Thymus (tissue), 11 donors: ENCODE data around the gene PROC. TPM values are rescaled to one million over a fixed set of nuclear protein-coding genes. Genes with fewer than 3 reads are reported as not detected.
A peak's percentile ranks its signal among the peaks of the same experiment; 100 is the strongest.

ENCODE experiments used
- DNase-seq, 9 donors: peaks; one replicate each; pipeline ENCODE4 v3.0.0-alpha.2; 2013; ENCODE audit warnings: low spot score in 9 of 9, low read depth in 6 of 9, missing footprints in 1 of 9
- H3K27ac ChIP-seq, 2 donors: one replicate each; pipeline ENCODE4 v1.5.1; 2013; ENCODE audit warnings: control low read depth in 1 of 2, low read depth in 1 of 2, low read length in 1 of 2, mild to moderate bottlenecking in 1 of 2, moderate library complexity in 1 of 2
- H3K27me3 ChIP-seq, 2 donors: one replicate each; pipeline ENCODE4 v1.5.1; 2013; ENCODE audit warnings: low read length in 1 of 2; ENCODE audit not compliant: control insufficient read depth in 2 of 2, insufficient read depth in 1 of 2
- H3K36me3 ChIP-seq, 2 donors: one replicate each; pipeline ENCODE4 v1.5.1; 2013; ENCODE audit warnings: low read length in 1 of 2, mild to moderate bottlenecking in 1 of 2, moderate library complexity in 1 of 2; ENCODE audit not compliant: control insufficient read depth in 2 of 2, insufficient read depth in 2 of 2
- H3K4me1 ChIP-seq, 2 donors: one replicate each; pipeline ENCODE4 v1.5.1; 2013; ENCODE audit warnings: low read length in 2 of 2; ENCODE audit not compliant: control insufficient read depth in 2 of 2, insufficient read depth in 2 of 2
- H3K4me3 ChIP-seq, 2 donors: one replicate each; pipeline ENCODE4 v1.5.1; 2013; ENCODE audit warnings: low read length in 2 of 2, control low read depth in 1 of 2, mild to moderate bottlenecking in 1 of 2
- H3K9me3 ChIP-seq, 2 donors: one replicate each; pipeline ENCODE4 v1.5.1; 2013; ENCODE audit warnings: low read length in 1 of 2, mild to moderate bottlenecking in 1 of 2; ENCODE audit not compliant: control insufficient read depth in 2 of 2, insufficient read depth in 1 of 2
- WGBS: extraction: QIAGEN DNeasy Blood & Tissue Kit; methylation state at CpG from one replicate; pipeline ENCODE4 v1.1.7; 2013; 5-methylcytosine and 5-hydroxymethylcytosine counted together
- polyA plus RNA-seq: library from polyadenylated mRNA; stranded (reverse); fragments of 200-250 nt; gene quantifications from one replicate; pipeline ENCODE4 v1.2.3, GENCODE V29; 2013
- total RNA-seq: library from RNA; stranded (reverse); fragments of 120-200 nt; gene quantifications from one replicate; pipeline ENCODE4 v1.2.4, GENCODE V29; 2013
- donor health status: healthy.

The PROC gene
- total and polyA plus RNA-seq, 2 donors, result 0.71 to 2.5 TPM

DNA sequence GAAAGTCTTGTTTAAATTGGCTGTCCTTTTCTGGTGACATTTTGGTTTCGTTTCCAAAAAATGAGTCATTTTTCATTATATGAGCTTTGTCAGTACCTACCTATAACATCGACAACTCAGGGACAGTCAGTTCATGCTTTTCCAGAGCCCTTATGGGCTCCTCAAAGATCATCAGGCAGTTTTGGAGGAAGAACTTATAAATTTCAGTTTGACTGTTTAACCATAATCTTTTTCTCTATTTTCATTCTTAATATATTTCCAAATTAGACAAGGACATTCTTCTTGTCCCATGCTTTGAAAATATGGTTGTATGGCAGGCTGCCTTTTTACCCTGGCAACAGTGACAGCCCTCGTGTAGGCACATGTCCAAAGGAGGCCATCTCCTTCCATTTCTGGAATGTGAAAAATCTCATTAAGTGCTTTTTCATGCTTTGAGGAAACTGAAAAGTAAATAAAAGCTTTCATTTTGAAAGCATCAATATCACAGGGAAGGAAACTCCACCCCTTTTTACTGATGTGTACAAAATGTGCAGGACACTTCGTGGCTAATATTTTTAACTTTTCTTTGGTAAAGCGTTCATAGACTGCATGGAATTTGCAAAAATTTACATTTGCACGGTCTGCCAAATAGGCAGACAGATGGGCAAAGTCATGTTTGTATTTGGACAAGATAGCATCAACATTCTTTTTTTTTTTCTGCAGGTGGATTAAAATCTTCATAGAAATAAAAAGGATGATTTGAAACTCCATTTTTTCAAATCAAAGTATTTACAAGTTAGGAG is 7.2 kb upstream of the PROC start:
- peaks cover 13 to 36% of the 10 kb centered on the region in 2 donors for H3K4me1 ChIP-seq
- no peaks in the 10 kb centered on the region for H3K27me3 ChIP-seq
- peak overlapping the region in 1 of 2 donors; percentile 44 for H3K27ac ChIP-seq
- H3K9me3 ChIP-seq, result no peaks in the 10 kb centered on the region
- no peak for DNase-seq
- no peak overlapping the region for H3K4me3 ChIP-seq
- 72% methylated on average over 6 of the region's 6 CpGs for WGBS
- no peaks in the 10 kb centered on the region for H3K36me3 ChIP-seq

- no peaks in the 10 kb centered on the region for H3K27me3 ChIP-seq
- H3K4me1 ChIP-seq, result peaks cover 17 to 43% of the 10 kb centered on the region in 2 donors
- H3K9me3 ChIP-seq, result no peaks in the 10 kb centered on the region
- no peak overlapping the region for H3K4me3 ChIP-seq
- H3K27ac ChIP-seq, result peak overlapping the region in 1 of 2 donors; percentile 42
- no peak for DNase-seq
- 77% methylated on average over 12 of the region's 12 CpGs for WGBS
- H3K36me3 ChIP-seq, result no peaks in the 10 kb centered on the region
These were observed 6.4 kb upstream of the PROC start for GRCh38 chr2:127411653-127412369.

DNA sequence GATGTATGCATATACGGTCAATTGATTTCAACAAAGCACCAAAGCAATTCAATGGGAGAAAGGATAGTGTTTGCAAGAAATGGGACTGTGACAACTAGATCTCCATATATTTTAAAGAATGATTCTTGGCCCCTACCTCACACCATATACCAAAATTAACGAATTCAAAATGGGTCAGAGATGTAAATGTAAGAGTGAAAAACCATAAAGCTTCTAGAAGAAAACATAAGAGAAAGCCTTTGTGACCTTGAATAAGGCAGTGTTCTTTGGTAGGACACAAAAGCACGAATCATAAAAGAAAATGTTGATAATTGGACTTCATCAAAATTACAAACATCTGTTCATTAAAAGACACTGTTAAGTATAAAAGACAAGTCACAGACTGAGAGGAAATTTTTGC is 5.0 kb upstream of the PROC start:
- Histone ChIP-seq H3K4me3 (no peak overlapping the region), H3K4me1 (peaks cover 18 to 44% of the 10 kb centered on the region in 2 donors), H3K36me3 (no peaks in the 10 kb centered on the region), H3K27me3 (no peaks in the 10 kb centered on the region), H3K27ac (no peak overlapping the region), H3K9me3 (no peaks in the 10 kb centered on the region)
- WGBS, result 97% methylated on average over 3 of the region's 3 CpGs
- DNase-seq, result no peak

DNA sequence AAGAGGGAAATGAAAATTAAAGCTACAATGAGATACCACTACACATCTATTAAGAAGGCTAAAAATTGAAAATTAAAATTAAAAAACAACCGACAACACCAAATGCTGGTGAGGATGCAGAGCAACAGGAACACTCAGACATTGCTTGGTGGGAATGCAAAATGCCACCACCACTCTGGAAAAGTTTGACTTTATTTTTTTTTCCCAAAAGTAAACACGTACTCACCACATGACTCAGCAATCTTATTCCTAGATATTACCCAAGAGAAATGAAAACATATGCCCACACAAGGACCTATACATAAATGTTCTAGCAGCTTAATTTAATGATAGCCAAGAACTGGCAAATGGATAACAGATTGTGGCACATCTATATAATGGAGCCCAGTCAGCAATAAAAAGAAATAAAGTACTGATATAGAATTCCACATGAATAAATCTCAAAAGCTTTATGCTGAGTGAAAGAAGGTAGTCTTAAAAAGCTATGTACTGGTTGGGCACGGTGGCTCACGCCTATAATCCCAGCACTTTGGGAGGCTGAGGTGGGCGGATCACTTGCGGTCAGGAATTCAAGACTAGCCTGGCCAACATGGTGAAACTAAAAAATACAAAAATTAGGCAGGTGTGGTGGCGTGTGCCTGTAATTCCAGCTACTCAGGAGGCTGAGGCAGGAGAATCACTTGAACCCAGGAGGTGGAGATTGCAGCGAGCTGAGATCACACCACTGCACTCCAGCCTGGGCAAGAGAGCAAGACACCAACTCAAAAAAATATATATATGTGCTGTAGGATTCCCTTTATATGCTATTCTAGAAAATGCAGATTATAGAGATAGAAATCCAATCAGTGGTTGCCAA is 4.2 kb upstream of the PROC start:
- no peak for DNase-seq
- Histone ChIP-seq H3K27me3 (no peaks in the 10 kb centered on the region), H3K4me1 (peaks cover 18 to 39% of the 10 kb centered on the region in 2 donors), H3K36me3 (no peaks in the 10 kb centered on the region), H3K9me3 (no peaks in the 10 kb centered on the region), H3K4me3 (no peak overlapping the region), H3K27ac (no peak overlapping the region)
- 92% methylated on average over 8 of the region's 8 CpGs for WGBS

DNA sequence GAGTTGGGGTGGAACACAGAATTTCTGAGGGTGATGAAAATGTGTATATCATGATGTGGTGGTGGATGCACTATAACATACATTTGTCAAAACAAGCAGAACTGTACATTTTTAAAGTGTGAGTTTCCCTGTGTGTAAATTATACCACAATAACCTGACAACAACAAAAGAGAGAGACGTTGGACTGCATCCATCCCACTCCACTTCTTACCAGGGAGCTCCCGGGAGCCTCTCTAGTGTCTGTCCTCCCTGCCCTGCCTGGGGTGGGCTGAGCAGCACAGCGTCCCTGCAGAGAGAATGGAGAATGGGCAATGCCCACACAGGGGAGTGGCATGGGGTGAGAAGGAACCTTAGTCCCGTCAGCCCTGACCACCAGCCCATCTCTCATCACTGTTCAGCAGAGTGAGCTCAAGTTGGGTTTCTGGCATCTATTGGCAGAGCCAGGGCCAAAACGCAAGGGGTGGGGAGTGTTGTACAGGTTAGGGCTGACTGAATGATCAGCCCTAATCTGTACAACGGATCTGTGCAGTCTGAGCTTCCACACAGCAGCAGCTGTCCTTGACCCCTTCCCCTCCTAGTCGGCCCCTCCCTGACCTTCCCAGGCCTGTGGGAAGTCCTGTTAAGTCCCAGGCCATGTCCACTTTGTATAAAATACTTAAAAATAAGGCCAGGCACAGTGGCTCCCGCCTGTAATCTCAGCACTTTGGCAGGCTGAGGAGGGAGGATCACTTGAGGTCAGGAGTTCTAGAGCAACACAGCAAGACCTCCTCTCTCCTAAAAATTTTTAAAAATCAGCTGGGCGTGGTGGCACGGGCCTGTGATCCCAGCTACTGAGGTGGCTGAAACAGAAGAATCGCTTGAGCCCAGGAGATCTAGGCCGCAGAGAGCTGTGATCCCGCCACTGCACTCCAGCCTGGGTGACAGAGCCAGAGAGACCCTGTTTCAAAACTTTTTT is 3.3 kb upstream of the PROC start:
- H3K27me3 ChIP-seq, result no peaks in the 10 kb centered on the region
- 94% methylated on average over 13 of the region's 13 CpGs for WGBS
- peak overlapping the region; percentile 31 to 83 for H3K27ac ChIP-seq
- no peak for DNase-seq
- no peak overlapping the region for H3K4me3 ChIP-seq
- H3K36me3 ChIP-seq, result no peaks in the 10 kb centered on the region
- peaks cover 18 to 39% of the 10 kb centered on the region in 2 donors for H3K4me1 ChIP-seq
- H3K9me3 ChIP-seq, result no peaks in the 10 kb centered on the region

DNA sequence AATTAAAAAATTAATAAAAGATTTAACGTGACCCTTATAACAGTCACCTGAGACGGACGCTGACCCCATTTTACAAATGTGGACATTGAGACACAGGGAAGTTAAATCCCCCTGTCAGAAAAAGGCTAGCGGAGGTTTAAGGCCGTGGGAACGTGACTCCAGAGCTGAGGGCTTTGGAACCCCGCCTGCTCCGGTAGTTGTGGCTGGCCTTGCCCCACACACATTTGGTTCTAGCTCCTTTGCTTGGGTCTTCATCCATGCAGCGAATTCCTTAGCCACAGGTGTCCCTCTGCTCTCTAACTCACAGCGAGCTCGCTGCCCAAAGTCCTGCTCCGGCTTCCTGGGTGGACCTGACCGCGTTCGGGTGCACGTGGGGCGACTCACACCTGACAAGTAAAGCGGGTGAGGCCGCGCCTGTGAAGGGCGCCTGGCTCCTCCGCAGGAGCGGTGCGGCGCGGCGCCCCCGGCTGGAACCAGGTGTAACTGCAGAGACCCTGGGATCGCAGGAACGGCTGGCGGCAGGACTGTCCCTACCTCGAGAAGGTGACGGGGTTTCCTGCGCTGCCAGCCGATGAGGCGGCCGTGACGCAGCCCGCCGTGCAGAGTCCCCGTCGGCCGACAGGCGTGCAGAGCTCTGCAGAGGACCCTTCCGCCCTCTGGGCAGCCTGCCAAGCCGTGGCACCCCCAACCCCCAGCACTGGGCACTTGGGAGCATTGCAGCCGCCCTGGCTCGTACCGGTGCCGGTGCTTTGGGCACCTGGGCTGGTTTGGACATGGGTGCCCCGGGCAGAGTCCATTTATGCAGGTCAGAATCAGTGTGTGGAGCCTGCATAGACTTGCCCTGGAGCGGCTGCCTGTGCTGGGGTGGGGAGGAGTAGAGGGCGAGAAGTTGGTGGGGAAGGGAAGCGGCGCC is 2.4 kb upstream of the PROC start:
- Histone ChIP-seq H3K9me3 (no peaks in the 10 kb centered on the region), H3K27ac (peak overlapping the region; percentile 65 to 83), H3K4me1 (peaks cover 20 to 44% of the 10 kb centered on the region in 2 donors), H3K4me3 (peak overlapping the region; percentile 48 to 58), H3K36me3 (no peaks in the 10 kb centered on the region), H3K27me3 (no peaks in the 10 kb centered on the region)
- DNase-seq, result peak in 8 of 9 donors; percentile 51 to 81 (median 56)
- 9% methylated on average over 55 of the region's 55 CpGs for WGBS

DNA sequence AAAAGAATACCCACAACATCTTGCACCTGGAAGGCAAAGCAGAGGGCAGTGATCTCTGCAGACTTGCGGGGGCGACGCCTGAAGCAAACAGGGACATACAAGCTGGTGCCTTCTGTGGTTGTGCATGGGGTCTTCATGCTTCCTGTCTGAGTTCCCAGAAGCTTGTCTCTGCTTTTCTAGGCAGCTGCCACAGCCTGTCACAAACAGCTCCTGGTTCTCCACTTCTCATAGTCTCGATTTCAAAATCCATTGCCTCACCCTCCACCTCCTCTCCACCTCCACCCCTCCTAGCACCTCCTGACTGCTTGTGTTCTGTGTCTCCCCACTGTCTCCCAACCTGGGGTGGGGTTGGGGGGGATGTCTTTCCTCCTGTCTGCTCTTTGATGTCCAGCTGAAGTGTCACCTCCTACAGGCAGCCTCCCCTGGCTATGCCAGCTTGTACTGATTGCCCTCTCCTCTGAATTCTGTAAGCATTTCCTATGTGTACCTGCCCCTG is 1.7 kb upstream of the PROC start:
- peaks cover 0 to 3% of the 10 kb centered on the region in 2 donors for H3K27me3 ChIP-seq
- no peaks in the 10 kb centered on the region for H3K9me3 ChIP-seq
- peak in 6 of 9 donors; percentile 40 to 80 (median 54) for DNase-seq
- H3K4me3 ChIP-seq, result peak overlapping the region; percentile 48 to 58
- no peaks in the 10 kb centered on the region for H3K36me3 ChIP-seq
- peak overlapping the region in 1 of 2 donors; percentile 83 for H3K27ac ChIP-seq
- WGBS, result 0% methylated on average over 4 of the region's 4 CpGs
- peaks cover 20 to 46% of the 10 kb centered on the region in 2 donors for H3K4me1 ChIP-seq
